HG02840 (cell line): ENCODE results near the gene VSIG10L2.

Experiments
- ATAC-seq: cut with Tn5 transposase; IDR thresholded peaks from one replicate; pipeline ENCODE4 v1.9.1; 2021; ENCODE audit warnings: mild to moderate bottlenecking, moderate library complexity, moderate number of reproducible peaks; ENCODE audit not compliant: unreplicated experiment, low FRiP score

The VSIG10L2 gene

DNA sequence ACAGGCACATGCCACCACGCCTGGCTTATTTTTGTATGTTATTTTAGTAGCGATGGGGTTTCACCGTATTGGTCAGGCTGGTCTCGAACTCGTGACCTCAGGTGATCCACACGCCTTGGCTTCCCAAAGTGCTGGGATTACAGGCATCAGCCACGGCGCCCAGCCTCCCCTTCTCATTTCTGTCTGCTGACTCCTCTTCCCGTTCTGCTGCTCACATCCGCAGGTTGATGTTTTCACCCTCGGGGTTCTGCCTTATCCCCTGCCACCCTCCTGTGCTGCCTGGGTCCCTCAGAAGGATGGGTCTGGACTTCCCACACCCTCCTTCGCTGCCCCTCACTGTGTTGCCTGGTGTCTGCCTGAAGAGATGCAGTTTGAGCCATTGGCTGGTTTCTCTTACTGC is 19.2 kb upstream of the VSIG10L2 start:
- no peak for ATAC-seq

DNA sequence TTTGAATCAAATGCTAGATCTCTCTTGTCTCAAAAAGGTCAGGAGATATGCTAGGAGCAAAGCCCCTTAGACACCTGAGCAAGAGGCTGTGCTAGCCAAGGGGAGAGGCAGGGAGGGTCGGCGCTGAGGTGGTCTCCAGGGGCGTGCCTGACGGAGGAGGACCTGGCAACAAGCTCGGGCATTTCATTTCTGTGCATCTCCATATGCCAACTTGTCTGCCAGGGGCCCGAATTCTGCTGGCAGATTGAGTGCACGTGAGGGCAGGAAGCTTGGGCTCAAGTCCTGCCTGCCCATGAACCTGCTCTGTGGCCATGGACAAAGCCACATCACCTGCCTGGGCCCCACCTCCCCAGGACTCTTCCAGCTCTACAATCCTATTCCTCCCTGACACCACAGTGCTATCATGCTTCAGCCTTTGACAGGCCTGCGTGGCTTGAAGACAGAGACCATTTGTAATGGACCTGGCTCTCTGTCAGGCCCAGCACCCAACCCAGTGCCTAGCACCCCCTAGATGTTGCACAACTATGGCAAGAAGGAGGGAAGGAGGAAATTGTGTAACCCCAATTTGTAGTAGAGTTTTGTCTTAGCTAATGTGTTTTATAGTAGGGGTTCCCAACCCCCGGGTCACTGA is 16.3 kb upstream of the VSIG10L2 start:
- ATAC-seq: no peak

DNA sequence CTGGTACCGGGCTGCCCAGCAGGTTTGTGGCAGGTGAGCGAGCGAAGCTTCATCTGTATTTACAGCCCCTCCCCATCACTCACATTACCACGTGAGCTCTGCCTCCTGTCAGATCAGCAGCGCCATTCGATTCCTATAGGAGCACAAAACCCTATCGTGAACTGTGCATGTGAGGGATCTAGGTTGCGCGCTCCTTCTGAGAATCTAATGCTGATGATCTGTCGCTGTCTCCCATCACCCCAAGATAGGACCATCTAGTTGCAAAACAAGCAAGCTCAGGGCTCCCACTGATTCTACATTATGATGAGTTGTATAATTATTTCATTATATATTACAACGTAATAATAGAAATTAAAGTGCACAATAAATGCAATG is 15.8 kb upstream of the VSIG10L2 start:
- no peak for ATAC-seq

DNA sequence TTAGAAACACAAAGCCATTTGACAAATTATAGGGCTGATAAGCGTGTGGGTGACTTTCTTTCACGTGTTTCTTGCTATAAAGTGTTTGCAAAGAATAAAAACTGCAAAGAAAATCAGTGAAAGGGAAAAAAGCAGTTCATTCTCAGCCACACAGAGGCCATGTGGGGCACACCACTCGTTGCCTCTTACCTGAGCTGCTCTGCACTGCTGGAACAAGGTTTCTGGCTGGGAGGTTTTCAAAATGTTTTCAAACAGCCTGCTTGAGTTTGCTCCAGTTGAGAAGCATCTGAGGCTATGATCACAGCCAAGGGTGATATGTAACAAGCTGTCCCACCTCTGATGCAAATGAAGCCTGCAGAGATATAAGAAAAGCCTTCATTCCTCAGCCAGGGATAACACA is 14.7 kb upstream of the VSIG10L2 start:
- no peak for ATAC-seq

DNA sequence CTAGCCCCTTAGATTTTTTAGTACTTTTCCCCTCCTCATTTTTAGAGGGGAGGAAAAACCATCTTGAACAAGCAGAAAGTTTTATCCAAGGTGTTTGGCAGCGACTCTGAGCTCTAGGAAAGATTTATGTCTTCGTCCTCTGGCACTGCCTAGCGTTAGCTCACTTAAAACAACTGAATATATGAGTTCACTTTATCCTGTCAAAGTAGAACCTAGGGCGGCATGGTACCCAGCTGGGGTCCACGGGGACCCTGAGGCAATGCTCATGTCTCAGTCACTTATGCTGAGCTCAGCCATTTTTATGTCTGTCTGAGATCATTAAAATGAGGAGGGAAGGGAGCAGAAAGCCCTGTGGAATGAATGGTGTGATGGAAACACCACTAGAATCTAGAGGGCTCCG is 14.2 kb upstream of the VSIG10L2 start:
- no peak for ATAC-seq

DNA sequence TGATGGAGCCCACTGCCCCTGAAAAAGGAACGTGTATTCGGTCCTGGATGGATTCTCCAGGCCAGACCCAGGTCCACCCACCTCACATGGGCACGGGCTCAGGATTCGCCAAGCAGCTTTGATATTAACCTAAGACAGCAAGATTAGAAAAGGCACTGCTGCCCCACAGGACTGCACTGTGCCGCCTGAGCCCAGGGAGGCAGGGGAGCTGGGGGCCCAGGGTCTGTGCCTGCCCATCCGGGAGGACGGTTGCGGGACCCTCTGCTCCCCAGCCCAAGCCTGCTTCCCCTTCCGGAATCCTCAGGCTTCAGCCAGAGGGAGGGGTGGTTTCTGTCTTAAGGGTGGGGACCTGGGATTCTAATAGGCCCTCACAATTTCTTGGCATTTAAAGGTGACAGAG is 13.5 kb upstream of the VSIG10L2 start:
- ATAC-seq: no peak

DNA sequence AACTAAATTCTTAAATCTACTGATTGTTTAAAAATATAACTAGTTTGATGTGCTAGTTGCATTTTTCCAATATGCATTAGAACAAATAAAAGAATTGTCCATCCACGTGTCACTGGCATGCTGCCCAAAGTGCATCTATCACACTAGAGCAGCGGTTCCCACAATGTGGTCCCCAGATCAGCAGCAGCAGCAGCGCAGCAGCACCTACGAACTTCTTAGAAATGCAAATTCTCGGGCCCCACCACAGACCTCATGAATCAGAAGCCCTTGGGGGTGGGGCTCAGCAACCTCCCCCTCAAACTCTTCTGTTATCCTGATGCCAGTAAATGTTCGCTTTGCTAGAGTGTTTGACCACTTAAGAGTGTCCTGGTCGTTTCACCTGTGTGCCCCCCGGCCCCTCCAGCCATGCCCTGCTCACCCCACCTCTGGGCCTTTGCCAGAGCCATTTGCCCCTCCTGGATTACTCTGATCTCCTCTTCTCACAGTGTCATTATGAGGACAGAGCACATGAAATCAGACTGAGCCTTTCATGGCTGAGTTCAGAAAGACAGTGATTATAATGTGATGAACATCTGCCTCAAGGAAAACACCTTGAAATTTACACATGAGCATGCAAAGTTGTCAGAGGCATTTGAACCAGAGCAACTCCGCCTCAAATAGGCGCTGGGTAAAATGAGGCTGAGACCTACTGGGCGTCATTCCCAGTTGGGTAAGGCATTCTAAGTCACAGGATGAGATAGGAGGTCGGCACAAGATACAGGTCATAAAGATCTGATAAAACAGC is 12.6 kb upstream of the VSIG10L2 start:
- no peak for ATAC-seq

DNA sequence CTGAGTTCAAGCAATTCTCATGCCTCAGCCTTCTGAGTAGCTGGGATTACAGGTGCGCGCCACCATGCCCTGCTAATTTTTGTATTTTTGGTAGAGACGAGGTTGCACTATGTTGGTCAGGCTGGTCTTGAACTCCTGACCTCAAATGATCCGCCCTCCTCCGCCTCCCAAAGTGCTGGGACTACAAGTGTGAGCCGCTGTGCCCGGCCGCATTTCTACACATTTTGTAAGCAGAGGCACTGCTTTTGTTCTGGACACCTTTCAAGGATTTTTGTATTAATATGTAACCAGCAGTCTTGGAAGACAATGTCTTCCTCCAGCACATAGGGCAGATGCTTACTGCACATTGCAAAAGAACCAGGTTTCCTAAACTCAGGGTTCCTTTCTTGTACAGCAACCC is 11.4 kb upstream of the VSIG10L2 start:
- ATAC-seq: no peak

DNA sequence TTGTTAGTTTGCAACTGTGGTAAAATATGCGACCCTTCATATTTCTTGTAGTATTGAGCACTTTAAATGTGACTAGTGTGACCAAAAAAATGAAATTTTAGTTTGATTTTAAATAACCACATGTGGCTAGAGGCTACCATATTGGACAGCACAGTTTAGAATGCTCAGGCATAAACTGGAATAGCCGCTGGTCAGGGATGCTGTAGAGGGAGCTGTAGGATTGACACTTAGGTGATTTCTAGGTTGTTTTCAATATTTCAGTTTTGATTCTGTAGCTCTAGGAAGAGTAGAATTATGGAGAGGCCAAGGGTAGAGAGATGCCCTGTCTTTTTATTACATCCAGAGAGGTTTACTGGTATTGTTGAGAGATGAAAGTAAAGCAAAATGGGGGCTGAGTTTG is 10.8 kb upstream of the VSIG10L2 start:
- ATAC-seq: no peak

DNA sequence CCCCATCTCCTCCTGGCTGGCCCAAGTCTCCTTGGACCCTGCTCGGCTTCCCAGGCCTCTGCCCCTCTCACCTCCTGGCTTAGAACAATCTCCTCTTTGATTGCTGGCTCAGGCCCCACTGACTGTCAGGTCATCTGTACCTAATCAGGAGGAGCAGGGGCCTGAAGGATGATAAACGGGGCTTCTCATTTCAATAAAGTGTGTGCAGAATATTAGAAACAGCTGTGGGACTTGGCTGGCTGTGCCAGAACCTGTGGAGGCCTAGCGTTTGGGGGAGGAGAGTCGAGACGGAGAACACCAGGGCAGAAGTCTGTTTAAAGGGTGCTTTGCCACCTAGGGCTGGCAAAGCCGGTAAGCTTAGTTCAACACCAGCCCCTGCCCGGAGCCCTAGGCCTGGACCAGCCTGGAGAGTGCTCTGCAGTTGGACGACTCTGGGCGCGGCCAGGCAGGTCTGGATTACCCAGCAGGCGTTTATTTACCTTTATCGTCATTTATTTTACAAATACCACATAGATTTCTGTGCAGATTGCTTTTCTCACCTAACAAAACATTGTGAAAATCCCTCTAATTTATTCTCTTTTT is 10.1 kb upstream of the VSIG10L2 start:
- ATAC-seq: no peak

DNA sequence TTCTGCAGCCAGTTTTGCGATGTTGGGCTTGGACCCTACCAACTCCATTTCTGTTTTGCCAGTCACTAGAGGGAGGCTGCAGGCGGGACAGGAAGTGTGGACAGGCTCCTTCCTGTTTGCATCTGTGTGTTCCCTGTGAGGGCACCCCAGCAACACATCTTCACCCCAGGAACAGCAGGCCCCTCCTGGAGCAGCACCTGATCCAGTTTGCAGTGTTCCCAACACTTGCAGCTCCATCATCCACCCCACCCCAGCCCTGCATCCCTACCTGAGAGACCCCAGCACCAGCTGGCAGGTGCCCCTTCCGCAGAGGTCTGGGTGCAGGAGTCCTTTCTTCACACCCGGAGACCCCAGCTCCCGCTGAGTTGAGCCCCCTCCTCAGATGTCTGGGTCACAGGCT is 7.4 kb upstream of the VSIG10L2 start:
- no peak for ATAC-seq

DNA sequence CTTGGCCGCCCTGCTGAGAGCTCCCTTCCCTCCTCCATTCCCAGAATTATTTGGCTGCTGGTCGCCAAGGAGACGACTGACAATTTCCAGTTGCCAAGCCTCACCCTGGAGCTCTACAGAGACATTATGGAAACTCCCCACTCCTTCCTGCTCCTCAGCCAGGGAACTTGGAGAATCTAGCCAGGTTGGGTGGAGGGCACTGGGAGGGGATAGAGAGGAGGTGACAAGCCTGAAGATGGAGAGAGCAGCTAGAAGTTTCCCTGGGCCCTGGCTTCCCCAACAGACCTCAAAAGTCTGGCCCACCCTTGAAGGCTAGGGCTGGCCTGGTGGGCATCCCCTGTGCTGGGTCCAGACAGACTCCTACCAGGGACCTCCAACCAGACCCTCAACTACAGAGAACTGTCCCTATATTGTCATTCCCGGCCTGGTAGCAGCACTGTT is 6.7 kb upstream of the VSIG10L2 start:
- no peak for ATAC-seq

DNA sequence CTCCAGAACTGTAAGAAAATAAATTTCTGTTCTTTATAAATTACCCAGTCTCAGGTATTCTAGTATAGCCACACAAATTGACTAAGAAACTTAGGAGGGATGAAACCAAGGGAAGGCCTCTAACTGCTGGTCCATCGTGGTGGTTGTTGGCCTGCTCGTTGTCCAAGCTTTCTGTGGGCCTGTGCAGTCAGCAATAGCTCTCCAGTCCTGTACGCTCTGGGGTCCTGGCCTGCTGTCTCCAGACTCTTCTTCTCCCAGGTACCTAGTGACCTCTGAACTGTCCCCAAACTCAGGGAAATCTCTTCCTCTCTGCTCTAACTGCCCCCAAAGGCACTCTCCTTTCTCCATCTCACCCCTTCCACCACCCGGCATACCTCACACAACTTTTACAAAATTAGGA is 5.7 kb upstream of the VSIG10L2 start:
- no peak for ATAC-seq

DNA sequence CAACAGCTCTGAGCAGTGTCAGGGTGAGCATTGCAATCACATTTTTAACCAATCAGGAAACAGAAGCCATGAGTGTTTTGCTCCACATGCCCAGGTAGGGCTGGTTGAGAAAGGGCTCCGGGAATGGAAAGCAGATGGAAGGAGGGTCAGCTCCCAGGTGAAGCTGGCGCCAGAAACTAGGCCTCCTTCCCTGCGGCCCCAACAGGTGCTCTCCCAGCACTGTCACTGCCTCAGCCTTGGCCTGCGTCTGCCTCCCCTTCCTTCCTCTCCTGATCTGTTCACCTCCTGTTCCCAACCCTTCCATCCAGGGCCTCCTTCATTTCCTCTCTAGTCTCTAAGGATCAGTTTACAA is 4.6 kb upstream of the VSIG10L2 start:
- ATAC-seq: no peak

DNA sequence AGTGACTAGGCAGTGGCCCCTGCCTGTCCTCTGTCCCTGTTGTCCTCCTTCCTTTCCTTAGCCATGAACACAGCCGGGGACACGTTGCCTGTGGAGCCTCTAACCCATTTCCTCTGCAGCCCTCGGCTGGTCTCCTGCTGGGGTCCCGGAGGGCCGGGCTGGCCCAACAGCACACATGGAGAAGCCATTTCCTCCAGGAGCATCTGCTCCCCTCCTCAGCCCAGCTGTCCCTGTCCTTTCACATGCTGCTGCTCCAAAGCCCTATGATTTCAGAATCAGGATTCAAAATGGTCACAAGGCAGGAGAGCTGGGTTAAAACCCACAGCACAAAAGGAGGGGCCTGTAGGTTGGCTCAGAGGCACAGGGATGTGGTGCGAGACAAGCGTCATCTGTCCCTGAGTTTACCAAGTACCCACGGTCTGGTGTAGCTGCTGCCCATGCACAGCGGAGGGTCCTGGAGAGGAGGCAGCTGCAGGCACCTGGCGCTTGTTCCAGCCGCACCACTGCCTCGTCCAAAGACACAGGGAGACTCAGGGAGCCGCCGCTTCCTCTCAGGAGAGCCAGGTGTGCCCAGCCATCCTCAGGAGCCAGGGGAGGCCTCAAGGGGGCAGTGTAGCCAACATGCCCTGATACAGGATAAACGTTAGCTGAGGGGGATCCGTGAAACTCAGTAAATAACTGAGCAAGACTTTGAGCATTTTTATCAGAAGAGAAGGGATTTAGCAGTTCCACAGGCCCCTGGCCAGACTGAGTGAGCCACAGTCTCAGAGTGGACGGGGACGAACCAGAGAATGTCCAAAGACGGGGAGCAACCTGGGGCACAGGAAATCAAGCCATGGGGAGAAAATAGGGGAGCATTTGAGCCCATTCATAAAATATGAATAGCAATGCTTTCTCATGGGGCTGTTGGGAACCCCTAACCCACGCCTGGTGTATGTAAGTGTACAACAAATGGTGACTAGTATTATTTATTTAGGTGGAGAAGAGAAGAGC is 3.9 kb upstream of the VSIG10L2 start:
- no peak for ATAC-seq

DNA sequence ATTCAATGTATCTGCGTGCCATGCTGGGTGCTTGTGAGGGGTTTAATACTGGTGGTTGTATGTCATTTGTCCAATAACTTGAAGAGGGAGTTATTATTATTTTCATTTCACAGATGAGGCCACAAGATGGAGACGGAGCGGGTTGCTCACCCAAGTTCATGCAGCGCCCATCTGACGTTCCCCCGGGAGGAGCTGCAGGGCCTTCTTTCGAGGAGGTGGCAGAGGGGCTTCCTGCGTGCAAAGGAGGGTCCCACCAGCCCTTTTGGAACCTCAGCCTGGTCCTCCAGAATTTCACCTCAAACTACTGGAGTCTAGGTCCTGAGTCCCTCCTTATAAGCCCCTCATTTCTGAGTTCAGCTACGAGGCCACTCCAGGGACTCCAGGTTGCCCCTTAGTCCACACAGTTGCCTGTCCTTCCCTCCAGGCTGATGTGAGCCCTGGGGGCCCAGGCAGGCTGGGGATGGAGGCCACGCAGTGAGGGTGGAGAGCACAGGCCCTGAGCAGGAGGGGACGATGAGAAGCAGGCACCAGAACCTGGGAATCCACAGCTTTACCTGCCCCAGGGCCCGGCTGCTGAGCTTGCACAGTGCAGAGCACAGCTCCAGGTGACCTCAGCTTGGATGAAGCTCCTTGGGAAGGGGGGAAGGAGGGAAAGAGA is 2.9 kb upstream of the VSIG10L2 start:
- no peak for ATAC-seq

DNA sequence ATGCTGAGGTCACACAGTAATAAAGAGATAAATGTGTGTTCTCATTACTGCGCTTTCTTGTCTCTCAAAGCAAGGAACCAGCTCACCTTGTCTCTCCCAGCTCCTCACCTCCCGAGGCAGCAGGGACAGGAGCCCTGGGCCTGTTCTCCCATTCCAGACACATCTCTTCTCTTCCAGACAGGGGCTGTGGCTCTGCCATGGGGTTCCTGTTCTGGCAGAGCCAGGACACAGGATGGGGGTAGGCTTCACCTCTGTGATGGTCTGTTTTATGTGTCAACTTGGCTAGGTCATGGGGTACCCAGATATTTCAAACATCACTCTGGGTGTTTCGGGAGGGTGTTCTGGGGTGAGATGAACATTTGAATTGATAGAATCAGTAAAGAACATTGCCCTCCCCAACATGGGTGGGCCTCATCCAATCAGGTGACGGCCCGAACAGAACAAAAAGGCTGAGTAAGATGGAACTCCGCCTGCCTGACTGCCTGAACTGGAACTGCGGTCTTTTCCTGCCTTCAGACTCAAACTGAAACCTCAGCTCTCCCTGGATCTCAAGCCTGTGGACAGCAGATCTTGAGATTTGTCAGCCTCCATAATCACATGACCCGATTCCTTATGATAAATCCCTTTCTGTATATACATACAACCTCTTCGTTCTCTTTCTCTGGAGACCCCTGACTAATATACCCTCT is 2.0 kb upstream of the VSIG10L2 start:
- no peak for ATAC-seq

DNA sequence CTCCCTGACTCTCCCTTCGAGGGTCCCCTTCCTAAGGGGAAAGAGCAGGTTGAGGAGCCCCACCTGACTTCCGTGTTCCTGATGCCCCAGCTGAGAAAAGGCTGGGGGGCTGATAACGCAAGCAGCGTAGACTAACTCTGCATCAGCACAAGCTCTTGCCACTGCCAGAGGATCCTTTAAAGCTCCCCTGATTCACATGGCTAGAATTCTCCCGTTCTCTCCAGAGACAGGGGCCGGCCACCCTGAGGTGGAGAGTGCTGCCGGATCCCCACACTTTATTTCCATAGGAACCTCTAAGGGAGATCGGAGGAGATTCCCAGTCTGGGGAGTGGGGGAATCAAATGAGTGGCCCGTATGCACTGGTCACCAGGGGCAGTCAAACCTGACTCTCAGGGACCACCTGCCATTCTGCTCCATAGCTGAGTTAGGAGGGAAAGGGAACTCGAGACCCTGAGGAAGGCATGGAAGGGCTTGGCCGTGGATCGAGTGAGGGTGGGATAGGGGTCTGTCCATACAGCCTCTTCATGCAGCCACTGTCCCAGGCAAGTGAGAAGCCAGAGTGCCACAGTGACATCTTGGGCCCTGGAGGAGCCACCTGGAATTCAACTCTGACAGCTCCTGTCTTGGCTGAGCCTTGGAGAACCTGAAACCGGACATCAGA is 1.4 kb upstream of the VSIG10L2 start:
- no peak for ATAC-seq
